HepG2 (cell line): ENCODE results near the gene KIRREL3.
A peak's percentile ranks its signal among the peaks of the same experiment; 100 is the strongest.

Source experiments
- CHD2 ChIP-seq: IDR thresholded peaks from 2 replicates; pipeline ENCODE4 v1.6.1; 2011; ENCODE audit warnings: low read depth, low read length, improper control_type of control experiment
- ZNF205 ChIP-seq: IDR thresholded peaks from 2 replicates; pipeline ENCODE4 v1.6.1; 2018; ENCODE audit warnings: missing biosample characterization, missing genetic modification reagents
- TF ChIP-seq, protein P1 (sequence below): sonication (generic); formaldehyde crosslinking; IDR thresholded peaks from 2 replicates; pipeline ENCODE4 v1.5.0; 2020; ENCODE audit warnings: mild to moderate bottlenecking, missing genetic modification reagents, moderate library complexity
- TF ChIP-seq, protein P2 (sequence below): sonication (generic); formaldehyde crosslinking; IDR thresholded peaks from 2 replicates; pipeline ENCODE4 v1.4.0; 2020; ENCODE audit warnings: missing genetic modification reagents

DNA sequence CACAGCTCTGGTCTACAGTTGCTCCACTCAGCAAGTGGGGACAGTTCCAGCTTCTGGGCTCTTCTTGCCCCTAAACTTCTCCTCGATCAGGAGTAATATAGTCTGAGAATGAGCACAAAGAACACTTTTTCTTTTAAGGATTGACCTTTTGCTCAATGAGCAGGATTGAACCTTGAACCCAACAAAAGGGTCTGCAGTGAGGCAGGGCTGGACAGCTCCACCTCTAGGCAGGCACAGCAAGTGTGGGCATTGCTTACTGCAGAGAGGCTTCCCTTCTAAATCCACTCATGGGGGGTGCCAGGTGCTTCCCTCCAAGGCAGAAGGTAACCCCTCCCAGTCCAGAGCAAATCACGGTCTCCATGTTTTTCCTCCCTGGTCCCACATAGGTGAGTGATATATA is 365.6 kb downstream of the KIRREL3 start:
- TF ChIP-seq, protein P1, sequence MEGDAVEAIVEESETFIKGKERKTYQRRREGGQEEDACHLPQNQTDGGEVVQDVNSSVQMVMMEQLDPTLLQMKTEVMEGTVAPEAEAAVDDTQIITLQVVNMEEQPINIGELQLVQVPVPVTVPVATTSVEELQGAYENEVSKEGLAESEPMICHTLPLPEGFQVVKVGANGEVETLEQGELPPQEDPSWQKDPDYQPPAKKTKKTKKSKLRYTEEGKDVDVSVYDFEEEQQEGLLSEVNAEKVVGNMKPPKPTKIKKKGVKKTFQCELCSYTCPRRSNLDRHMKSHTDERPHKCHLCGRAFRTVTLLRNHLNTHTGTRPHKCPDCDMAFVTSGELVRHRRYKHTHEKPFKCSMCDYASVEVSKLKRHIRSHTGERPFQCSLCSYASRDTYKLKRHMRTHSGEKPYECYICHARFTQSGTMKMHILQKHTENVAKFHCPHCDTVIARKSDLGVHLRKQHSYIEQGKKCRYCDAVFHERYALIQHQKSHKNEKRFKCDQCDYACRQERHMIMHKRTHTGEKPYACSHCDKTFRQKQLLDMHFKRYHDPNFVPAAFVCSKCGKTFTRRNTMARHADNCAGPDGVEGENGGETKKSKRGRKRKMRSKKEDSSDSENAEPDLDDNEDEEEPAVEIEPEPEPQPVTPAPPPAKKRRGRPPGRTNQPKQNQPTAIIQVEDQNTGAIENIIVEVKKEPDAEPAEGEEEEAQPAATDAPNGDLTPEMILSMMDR (CRISPR knock-in tag) = peak; percentile 24; the same call in 1 of the 2 replicates
- no peak for TF ChIP-seq ZNF205
- TF ChIP-seq, protein P2, sequence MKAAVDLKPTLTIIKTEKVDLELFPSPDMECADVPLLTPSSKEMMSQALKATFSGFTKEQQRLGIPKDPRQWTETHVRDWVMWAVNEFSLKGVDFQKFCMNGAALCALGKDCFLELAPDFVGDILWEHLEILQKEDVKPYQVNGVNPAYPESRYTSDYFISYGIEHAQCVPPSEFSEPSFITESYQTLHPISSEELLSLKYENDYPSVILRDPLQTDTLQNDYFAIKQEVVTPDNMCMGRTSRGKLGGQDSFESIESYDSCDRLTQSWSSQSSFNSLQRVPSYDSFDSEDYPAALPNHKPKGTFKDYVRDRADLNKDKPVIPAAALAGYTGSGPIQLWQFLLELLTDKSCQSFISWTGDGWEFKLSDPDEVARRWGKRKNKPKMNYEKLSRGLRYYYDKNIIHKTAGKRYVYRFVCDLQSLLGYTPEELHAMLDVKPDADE = no peak
- no peak for TF ChIP-seq CHD2
